OCI-LY1 (cell line): ENCODE measurements around the gene PDCL2.

ENCODE experiments used
- CTCF ChIP-seq: fragments of 200-600 bp; sonication (generic), shearing (Covaris generic); IDR thresholded peaks from 2 replicates; pipeline ENCODE4 v1.5.1; 2017; ENCODE audit warnings: mild to moderate bottlenecking, antibody characterized with exemption, low read length, moderate library complexity, mixed read lengths
- EZH2 ChIP-seq: fragments of 200-600 bp; sonication (generic), shearing (Covaris generic); IDR thresholded peaks from 2 replicates; pipeline ENCODE4 v1.8.0; 2017; ENCODE audit warnings: borderline replicate concordance, mixed run types, mild to moderate bottlenecking, antibody characterized with exemption, low read length, moderate library complexity, mixed read lengths

GRCh38 chr4:55571806-55572205 lies 20.2 kb downstream of the PDCL2 start:
- TF ChIP-seq CTCF, result no peak
- TF ChIP-seq EZH2, result no peak
